ENCODE results near the gene NUB1. TPM values are rescaled to one million over a fixed set of nuclear protein-coding genes. Genes with fewer than 3 reads are reported as not detected.

NUB1 gene
- total RNA-seq, 1 experiment from 2014 or later = 48.5 TPM

DNA sequence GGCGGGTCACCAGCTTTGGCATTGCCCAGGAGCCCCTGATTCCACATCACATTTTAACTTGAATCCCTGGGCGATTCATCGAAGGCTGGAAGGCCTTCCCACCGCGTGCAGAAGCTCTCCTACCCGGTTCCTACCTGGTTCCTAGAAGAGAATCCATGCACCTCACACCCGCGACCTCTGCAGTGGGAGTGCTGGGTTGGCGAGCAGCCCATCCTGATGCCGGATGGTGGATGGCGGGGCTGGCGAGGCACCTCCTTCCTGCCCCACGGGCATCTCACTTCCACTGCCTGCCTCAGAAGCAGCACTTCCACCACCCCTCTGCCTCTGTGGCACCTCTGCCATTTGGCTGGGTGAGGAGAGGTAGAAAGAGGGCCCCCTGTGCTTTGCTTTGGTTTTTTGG lies 32.0 kb downstream of the NUB1 start:
- no peak overlapping the region for H2AFZ ChIP-seq (ENCODE audit: low read length)
- H3K4ac ChIP-seq (ENCODE audit: low read depth, low read length) = no peak overlapping the region
- no peak overlapping the region for H3K27ac ChIP-seq (ENCODE audit: insufficient read length, low read depth, low read length)
- no peak overlapping the region for H2BK5ac ChIP-seq (ENCODE audit: insufficient read length, low read length)
- no peak overlapping the region for H2BK15ac ChIP-seq (ENCODE audit: low read depth, low read length)
- DNase-seq = no peak
- no peak overlapping the region for H3K56ac ChIP-seq (ENCODE audit: insufficient read length, low read depth, low read length)
- no peak overlapping the region for H2AK5ac ChIP-seq (ENCODE audit: insufficient read length, low read length)
- Mint-ChIP-seq H3K9me3 (no peaks in the 10 kb centered on the region), H3K36me3 (ENCODE audit: insufficient read depth in 1 of 3, low read depth in 3 of 3) (peaks cover 5 to 55% (median 46%) of the 10 kb centered on the region in 3 experiments), H3K27ac (peak overlapping the region in 1 of 3 experiments; percentile 66; a peak in 2 of 7 replicates), H3K27me3 (ENCODE audit: low read depth) (no peaks in the 10 kb centered on the region; the same call in 1 of the 2 replicates), H3K4me3 (no peak overlapping the region), H3K4me1 (peaks cover 18 to 21% of the 10 kb centered on the region in 2 experiments)
- no peak overlapping the region for H3K23ac ChIP-seq (ENCODE audit: insufficient read length, low read depth, low read length)
- H3K79me2 ChIP-seq (ENCODE audit: insufficient read depth, low read length) = no peaks in the 10 kb centered on the region
- H3K14ac ChIP-seq (ENCODE audit: insufficient read depth, low read length) = no peak overlapping the region; the same call in 1 of the 2 replicates
- H3K27me3 ChIP-seq (ENCODE audit: insufficient read depth, low read length) = no peaks in the 10 kb centered on the region
- H4K8ac ChIP-seq (replicated peaks; ENCODE audit: insufficient read length, low read depth, low read length) = no peak overlapping the region
- no peaks in the 10 kb centered on the region for H3K23me2 ChIP-seq (ENCODE audit: insufficient read length, low read depth, low read length, poor library complexity, severe bottlenecking)
- H2BK12ac ChIP-seq (ENCODE audit: insufficient read length, low read depth, low read length) = no peak overlapping the region
- no peaks in the 10 kb centered on the region for H3K4me1 ChIP-seq (ENCODE audit: insufficient read depth, low read length)
- H3K9me3 ChIP-seq (ENCODE audit: control insufficient read depth, low read depth, low read length) = no peaks in the 10 kb centered on the region
- no peak overlapping the region for H2BK20ac ChIP-seq (ENCODE audit: low read depth, low read length, poor library complexity, severe bottlenecking)
- no CpG with 5 or more reads among the region's 13 CpGs for WGBS (ENCODE audit: extremely low coverage, insufficient read length, low lambda C conversion rate)
- H2BK120ac ChIP-seq (ENCODE audit: low read depth, low read length, poor library complexity, severe bottlenecking) = no peak overlapping the region
- H3K9ac ChIP-seq (ENCODE audit: extremely low read depth, insufficient read length, low read length) = no peak overlapping the region
- no peak overlapping the region for H3T11ph ChIP-seq (ENCODE audit: low read length)
- no peak overlapping the region for H3K18ac ChIP-seq (ENCODE audit: insufficient read length, low read depth, low read length)
- no peak overlapping the region for H4K91ac ChIP-seq (ENCODE audit: insufficient read length, low read depth, low read length)
- no peaks in the 10 kb centered on the region for H4K20me1 ChIP-seq (ENCODE audit: control insufficient read depth, insufficient read depth, insufficient read length)
- H3K4me2 ChIP-seq (ENCODE audit: insufficient read depth, insufficient read length, low read length) = no peak overlapping the region
- TF ChIP-seq, protein P1, sequence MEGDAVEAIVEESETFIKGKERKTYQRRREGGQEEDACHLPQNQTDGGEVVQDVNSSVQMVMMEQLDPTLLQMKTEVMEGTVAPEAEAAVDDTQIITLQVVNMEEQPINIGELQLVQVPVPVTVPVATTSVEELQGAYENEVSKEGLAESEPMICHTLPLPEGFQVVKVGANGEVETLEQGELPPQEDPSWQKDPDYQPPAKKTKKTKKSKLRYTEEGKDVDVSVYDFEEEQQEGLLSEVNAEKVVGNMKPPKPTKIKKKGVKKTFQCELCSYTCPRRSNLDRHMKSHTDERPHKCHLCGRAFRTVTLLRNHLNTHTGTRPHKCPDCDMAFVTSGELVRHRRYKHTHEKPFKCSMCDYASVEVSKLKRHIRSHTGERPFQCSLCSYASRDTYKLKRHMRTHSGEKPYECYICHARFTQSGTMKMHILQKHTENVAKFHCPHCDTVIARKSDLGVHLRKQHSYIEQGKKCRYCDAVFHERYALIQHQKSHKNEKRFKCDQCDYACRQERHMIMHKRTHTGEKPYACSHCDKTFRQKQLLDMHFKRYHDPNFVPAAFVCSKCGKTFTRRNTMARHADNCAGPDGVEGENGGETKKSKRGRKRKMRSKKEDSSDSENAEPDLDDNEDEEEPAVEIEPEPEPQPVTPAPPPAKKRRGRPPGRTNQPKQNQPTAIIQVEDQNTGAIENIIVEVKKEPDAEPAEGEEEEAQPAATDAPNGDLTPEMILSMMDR (conservative IDR thresholded peaks at IDR 0.05) = no peak
- H4K5ac ChIP-seq (ENCODE audit: insufficient read length, low read depth, low read length) = no peak overlapping the region
- no peaks in the 10 kb centered on the region for H3K79me1 ChIP-seq (ENCODE audit: insufficient read depth, low read depth, low read length, poor library complexity, severe bottlenecking)
